NB4 (cell line): ENCODE results near the gene TSEN2.

ENCODE experiments used
- DNase-seq: peaks from one replicate; pipeline ENCODE4 v3.0.0; 2010; ENCODE audit warnings: low read depth
- H3K4me3 ChIP-seq: one replicate; pipeline ENCODE4 v1.5.1; 2011; ENCODE audit warnings: mild to moderate bottlenecking, low read depth, low read length, moderate library complexity
- CTCF ChIP-seq: IDR thresholded peaks from one replicate; pipeline ENCODE4 v1.5.1; 2012; ENCODE audit warnings: low read depth, low read length
- MAX ChIP-seq: IDR thresholded peaks from 2 replicates; pipeline ENCODE4 v1.6.1; 2011; ENCODE audit warnings: low read depth, low read length
- MYC ChIP-seq: IDR thresholded peaks from 2 replicates; pipeline ENCODE4 v1.6.1; 2011; ENCODE audit warnings: low read depth, low read length
- POLR2A ChIP-seq: IDR thresholded peaks from 2 replicates; pipeline ENCODE4 v1.6.1; 2011; ENCODE audit warnings: mild to moderate bottlenecking; ENCODE audit not compliant: insufficient read length; ENCODE audit errors: extremely low read depth

The TSEN2 gene

GRCh38 chr3:12506201-12506709 lies 22.0 kb downstream of the TSEN2 start:
- H3K4me3 ChIP-seq, result no peak overlapping the region
- no peak for TF ChIP-seq CTCF
- TF ChIP-seq MAX, result no peak
- no peak for TF ChIP-seq POLR2A
- no peak for TF ChIP-seq MYC
- DNase-seq, result no peak

DNA sequence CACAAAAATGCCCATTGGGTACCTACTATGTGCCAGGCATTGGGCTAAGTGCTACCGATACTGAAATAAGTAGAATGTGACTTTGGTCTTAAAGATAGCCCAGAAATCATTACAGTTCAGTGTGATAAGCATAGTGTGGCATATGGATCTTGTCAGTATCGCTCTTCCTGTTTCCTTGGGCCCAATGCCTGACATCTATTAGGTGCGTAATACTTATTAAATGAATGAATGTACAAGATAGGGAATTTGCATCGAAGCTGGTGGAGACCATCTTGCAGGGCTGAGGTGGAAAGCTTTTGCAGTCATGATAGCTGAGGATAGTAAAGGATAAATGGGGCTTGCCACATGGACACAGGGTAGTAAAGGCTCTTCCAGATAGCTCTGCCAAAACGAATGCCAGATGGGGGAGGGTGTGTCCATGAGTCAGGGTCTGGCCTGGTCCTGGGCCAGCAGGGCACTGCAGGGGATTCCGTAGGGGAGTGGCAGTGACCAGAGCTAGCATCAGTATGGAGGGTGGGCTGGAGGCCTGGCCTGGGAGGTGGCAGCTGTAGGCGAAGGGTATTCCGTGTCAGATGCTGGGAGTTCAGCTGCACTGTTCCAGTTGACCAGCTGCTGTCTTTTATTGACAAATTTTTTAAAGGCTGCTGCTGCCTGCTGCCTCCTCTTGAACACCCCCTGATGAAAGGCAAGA lies 23.5 kb downstream of the TSEN2 start:
- H3K4me3 ChIP-seq, result no peak overlapping the region
- TF ChIP-seq MYC (no peak), MAX (no peak), CTCF (no peak), POLR2A (no peak)

GRCh38 chr3:12508291-12508700 lies 24.0 kb downstream of the TSEN2 start:
- TF ChIP-seq MYC (no peak), MAX (no peak), CTCF (no peak), POLR2A (no peak)
- DNase-seq, result no peak
- H3K4me3 ChIP-seq, result no peak overlapping the region

More for the DNA sequence above, 23.5 kb downstream of the TSEN2 start:
- DNase-seq, result no peak

- no peak overlapping the region for H3K4me3 ChIP-seq
- no peak for DNase-seq
- no peak for TF ChIP-seq MYC
- TF ChIP-seq POLR2A, result no peak
- no peak for TF ChIP-seq CTCF
- no peak for TF ChIP-seq MAX
Measured at GRCh38 chr3:12509466-12509865, 25.2 kb downstream of the TSEN2 start.

GRCh38 chr3:12512534-12513118 lies 28.3 kb downstream of the TSEN2 start:
- TF ChIP-seq MAX, result no peak
- TF ChIP-seq MYC, result no peak
- TF ChIP-seq POLR2A, result no peak
- TF ChIP-seq CTCF, result no peak
- H3K4me3 ChIP-seq, result no peak overlapping the region
- no peak for DNase-seq
